Tibial artery (tissue), 4 donors: Measurements from ENCODE around the gene PARN.
"Not testable (repeated sequence)": the region's sequence is repeated elsewhere in the genome, so short reads cannot be mapped to it uniquely, and the experiment has no call there.

Experiments
- DNase-seq, 2 donors: peaks; one replicate each; pipeline ENCODE4 v3.0.0-alpha.2; 2019
- H3K27ac ChIP-seq, 2 donors: fragments of 200-600 bp; sonication (generic) in 1 of 2; 1 replicate in 1 of 2; 2 replicates in 1 of 2; pipeline ENCODE4 v1.5.1; 2018 to 2019; ENCODE audit warnings: mild to moderate bottlenecking in 1 of 2
- H3K27me3 ChIP-seq, 2 donors: fragments of 200-600 bp; sonication (generic) in 1 of 2; one replicate each; pipeline versions ENCODE4 v1.5.1 to v1.6.0; 2016 to 2019
- H3K36me3 ChIP-seq, 3 donors: fragments of 200-600 bp; sonication (generic) in 2 of 3; one replicate each; pipeline ENCODE4 v1.5.1; 2016 to 2019; ENCODE audit warnings: mild to moderate bottlenecking in 2 of 3
- H3K4me1 ChIP-seq, 4 donors: fragments of 200-600 bp; sonication (generic) in 2 of 4; 1 replicate in 3 of 4; 2 replicates in 1 of 4; pipeline ENCODE4 v1.5.1; 2016 to 2019
- H3K4me3 ChIP-seq, 2 donors: fragments of 200-600 bp; sonication (generic) in 1 of 2; 1 replicate in 1 of 2; 2 replicates in 1 of 2; pipeline ENCODE4 v1.5.1; 2018 to 2019; ENCODE audit warnings: mild to moderate bottlenecking in 2 of 2
- H3K9me3 ChIP-seq, 3 donors: fragments of 200-600 bp; sonication (generic) in 1 of 3; one replicate each; pipeline ENCODE4 v1.5.1; 2016 to 2019
- intact Hi-C: fragments of 100-400 bp; cut with DNase I; formaldehyde crosslinking; loops from one replicate; pipeline ENCODE4 v1.15.0; 2023; ENCODE audit warnings: low total_unique reads
- TF ChIP-seq, protein P1 (sequence below), 2 experiments: fragments of 200-600 bp in 1 of 2; fragments of 450-650 bp in 1 of 2; IDR thresholded peaks; one replicate each; pipeline ENCODE4 v1.5.1; 2017 to 2019; ENCODE audit warnings: antibody characterized with exemption in 2 of 2, mild to moderate bottlenecking in 1 of 2, moderate library complexity in 1 of 2

The PARN gene

DNA sequence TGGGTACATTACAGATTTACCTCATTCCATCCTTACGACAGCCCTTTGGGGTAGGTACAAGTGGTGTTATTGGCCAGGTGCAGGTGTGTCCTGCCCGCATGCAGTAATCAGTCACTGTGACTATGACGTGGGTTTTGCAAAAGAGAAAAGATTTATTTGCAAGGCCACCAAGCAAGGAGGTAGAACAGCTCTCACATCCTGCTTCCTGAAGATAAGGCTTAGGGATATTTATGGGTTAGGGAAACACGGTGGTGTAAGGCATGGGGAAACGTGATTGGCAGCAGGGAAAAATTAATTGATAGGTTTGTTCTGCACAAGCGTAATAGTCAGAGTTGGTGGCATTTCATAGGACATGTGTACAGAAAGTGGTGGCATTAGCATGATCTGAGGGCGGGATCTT, 214.8 kb downstream of the PARN start:
- H3K4me3 ChIP-seq: no peak overlapping the region
- no peaks in the 10 kb centered on the region for H3K36me3 ChIP-seq
- H3K9me3 ChIP-seq: no peaks in the 10 kb centered on the region
- intact Hi-C loops: loop anchor here (5.0 to 10.0 kb wide), 2 partner anchors 92 to 100 kb away; no protein-coding TSS in a partner anchor
- H3K4me1 ChIP-seq: peaks cover 0 to 41% (median 25%) of the 10 kb centered on the region in 4 donors
- TF ChIP-seq, protein P1, sequence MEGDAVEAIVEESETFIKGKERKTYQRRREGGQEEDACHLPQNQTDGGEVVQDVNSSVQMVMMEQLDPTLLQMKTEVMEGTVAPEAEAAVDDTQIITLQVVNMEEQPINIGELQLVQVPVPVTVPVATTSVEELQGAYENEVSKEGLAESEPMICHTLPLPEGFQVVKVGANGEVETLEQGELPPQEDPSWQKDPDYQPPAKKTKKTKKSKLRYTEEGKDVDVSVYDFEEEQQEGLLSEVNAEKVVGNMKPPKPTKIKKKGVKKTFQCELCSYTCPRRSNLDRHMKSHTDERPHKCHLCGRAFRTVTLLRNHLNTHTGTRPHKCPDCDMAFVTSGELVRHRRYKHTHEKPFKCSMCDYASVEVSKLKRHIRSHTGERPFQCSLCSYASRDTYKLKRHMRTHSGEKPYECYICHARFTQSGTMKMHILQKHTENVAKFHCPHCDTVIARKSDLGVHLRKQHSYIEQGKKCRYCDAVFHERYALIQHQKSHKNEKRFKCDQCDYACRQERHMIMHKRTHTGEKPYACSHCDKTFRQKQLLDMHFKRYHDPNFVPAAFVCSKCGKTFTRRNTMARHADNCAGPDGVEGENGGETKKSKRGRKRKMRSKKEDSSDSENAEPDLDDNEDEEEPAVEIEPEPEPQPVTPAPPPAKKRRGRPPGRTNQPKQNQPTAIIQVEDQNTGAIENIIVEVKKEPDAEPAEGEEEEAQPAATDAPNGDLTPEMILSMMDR (IDR thresholded peaks at IDR 0.05): no peak
- no peak for DNase-seq
- no peak overlapping the region for H3K27ac ChIP-seq
- H3K27me3 ChIP-seq: no peaks in the 10 kb centered on the region

DNA sequence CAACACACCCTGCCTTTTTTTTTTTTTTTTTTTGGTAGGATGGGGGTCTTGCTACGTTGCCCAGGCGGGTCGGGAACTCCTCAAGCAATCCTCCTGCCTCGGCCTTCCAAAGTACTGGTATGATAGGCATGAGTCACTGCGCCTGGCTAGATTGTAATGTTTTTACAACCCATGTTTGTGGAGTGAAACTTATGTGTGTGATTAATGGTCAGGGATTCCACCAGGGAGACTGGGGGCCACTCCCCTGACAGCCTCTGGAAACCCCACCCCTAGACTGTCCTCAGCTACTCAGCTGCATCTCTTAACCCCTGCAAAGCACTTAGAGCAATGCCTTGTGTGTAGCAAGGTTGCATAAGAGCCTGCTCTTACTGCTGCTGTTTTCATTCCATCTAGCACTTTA, 220.5 kb downstream of the PARN start:
- TF ChIP-seq, protein P1 (IDR thresholded peaks at IDR 0.05): no peak
- intact Hi-C loops: no loop called here
- Histone ChIP-seq H3K27me3 (no peaks in the 10 kb centered on the region), H3K9me3 (no peaks in the 10 kb centered on the region), H3K36me3 (no peaks in the 10 kb centered on the region), H3K27ac (peak overlapping the region in 1 of 2 donors; percentile 54), H3K4me1 (peaks cover 0 to 20% (median 7%) of the 10 kb centered on the region in 4 donors), H3K4me3 (no peak overlapping the region)
- DNase-seq: peak; percentile 84 to 90

DNA sequence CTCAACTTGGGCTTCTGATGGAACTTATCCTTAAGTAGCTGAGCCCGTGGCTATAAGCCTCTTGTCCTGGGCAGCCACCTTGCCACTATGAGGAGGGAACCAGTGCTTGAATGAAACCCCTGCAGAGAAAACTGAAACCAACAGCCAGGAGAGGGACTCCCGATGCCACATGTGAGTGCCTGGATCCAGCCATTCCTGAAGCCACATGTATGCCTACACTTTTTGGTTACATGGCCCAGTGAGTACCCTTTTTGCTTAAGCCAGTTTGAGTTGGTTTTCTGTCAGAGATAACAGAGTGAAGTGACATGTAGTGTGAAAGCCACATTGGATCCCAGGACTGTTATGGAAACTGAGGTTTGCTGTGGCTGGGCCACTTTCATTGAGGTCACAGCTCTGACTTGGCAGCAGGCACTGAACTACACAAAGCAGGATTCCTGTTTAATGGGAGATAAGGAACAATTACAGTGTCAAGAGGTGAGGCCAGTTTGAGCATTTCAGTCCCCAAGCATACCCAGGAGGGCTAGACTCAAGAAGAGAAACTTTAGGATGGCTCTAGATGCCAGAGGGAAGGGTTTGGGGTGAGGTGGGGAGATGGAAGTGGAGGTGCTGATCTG, 222.2 kb downstream of the PARN start:
- no peak overlapping the region for H3K4me3 ChIP-seq
- H3K9me3 ChIP-seq: no peaks in the 10 kb centered on the region
- no peaks in the 10 kb centered on the region for H3K36me3 ChIP-seq
- no peaks in the 10 kb centered on the region for H3K27me3 ChIP-seq
- TF ChIP-seq, protein P1 (IDR thresholded peaks at IDR 0.05): no peak
- intact Hi-C loops: no loop called here
- DNase-seq: no peak
- H3K4me1 ChIP-seq: peaks cover 0 to 20% (median 7%) of the 10 kb centered on the region in 4 donors
- H3K27ac ChIP-seq: peak overlapping the region in 1 of 2 donors; percentile 54

DNA sequence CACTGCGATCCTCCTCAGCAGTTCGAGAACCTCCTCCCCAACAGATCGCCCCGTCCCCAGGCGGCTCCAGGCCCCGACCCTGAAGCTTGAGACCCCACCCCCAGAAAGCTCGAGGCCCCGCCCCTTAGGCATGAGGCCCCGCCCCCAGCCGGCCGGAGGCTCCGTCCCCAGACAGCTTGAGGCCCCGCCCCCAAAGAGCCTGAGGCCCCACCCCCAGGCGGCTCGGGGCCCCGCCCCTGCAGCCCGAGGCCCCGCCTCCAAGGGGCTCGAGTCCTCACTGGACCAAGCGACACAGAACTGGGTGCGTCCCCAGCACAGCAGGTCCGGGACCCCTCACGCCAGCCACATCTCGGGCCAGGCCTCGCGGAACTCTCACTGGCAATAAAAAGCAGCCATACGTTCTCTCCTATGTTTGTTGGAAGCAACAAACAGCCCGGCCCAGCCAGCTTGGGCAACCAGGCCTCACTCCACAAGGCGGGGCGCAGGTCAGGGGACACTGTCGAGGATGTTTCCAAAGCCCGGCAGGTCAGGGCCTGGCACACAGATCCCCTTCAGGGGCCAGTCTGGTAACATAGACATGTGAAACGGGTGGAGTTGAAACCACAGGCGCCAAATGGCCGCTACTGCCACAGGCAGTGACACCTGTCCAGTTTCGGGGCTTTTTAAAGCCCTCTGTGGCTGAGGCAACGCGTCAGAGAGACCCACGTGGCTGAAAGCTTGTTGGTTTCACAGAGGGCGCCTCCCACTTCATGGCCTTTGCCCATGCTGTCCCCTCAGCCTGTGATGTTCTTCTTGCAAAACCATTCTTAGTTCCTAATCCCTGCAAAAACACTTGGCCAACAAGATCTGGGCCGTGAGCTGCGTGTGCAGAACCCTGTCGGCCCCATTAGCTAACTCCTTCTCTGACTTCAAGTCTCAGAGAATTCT, 224.2 kb downstream of the PARN start:
- DNase-seq: peak; percentile 62 to 73
- intact Hi-C loops: no loop called here
- Histone ChIP-seq H3K4me3 (no peak overlapping the region), H3K27ac (no peak overlapping the region), H3K27me3 (no peaks in the 10 kb centered on the region), H3K4me1 (peaks cover 0 to 34% (median 14%) of the 10 kb centered on the region in 4 donors), H3K36me3 (no peaks in the 10 kb centered on the region), H3K9me3 (no peaks in the 10 kb centered on the region)
- TF ChIP-seq, protein P1 (IDR thresholded peaks at IDR 0.05): no peak

DNA sequence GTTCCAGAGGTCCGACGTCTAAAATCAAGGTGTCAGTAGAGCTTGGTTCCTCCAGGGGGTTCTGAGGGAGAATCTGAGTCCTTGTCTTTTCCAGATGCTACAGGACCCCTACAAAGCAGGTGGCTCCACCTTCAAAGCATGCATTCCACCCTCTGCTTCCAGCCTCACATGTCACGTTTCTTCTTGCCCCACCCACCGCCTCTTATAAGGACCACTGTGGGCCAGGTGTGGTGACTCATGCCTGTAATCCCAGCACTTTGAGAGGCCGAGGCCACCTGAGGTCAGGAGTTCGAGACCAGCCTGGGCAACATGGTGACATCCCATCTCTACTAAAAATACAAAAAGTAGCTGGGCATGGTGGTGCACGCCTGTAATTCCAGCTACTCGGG, 227.1 kb downstream of the PARN start:
- intact Hi-C loops, H3K36me3 ChIP-seq, H3K27me3 ChIP-seq: not testable (repeated sequence)

DNA sequence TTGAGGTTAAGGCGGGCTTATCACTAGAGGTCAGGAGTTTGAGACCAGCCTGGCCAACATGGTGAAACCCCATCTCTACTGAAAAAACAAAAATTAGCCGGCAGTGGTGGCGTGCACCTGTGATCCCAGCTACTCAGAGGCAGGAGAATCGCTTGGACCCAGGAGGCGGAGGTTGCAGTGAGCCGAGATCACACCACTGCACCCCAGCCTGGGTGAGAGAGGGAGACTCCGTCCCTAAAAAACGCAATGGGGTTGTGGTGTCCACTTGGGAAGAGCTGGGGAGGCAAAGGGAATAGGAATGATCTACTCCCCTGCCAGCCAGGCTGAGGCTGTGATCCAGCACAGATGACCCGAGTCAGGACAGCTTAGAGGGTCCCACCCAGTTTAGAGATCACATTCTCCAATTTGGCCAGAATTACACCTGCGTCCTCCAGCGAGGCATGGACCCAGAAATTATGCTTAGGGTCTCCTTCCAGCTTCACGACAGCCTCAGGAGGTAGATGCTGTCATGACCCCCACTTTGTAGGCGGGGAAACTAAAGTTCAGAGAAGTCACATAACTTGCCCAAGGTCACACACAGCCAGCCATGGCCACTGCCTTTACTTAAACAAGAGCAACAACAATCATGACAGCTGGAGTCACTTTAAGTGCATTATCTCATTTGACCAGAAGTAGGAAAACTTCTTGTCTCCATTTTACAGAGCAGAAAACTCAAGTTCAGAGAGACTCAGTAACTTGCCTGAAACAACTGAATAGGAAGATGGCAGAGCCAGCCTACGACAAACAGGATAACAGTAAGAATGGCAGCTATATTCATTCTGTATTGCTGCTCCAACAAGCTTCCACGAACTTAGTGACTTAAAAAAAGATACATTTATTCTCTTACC, 227.7 kb downstream of the PARN start:
- H3K4me3 ChIP-seq, DNase-seq, H3K36me3 ChIP-seq, intact Hi-C loops, H3K9me3 ChIP-seq, H3K27me3 ChIP-seq: not testable (repeated sequence)
- H3K27ac ChIP-seq: peak overlapping the region; percentile 24 to 61
- H3K4me1 ChIP-seq: peaks cover 0 to 35% (median 21%) of the 10 kb centered on the region in 4 donors

More for the DNA sequence above, 227.1 kb downstream of the PARN start:
- not testable (repeated sequence) for H3K27ac ChIP-seq, H3K4me3 ChIP-seq, H3K9me3 ChIP-seq, DNase-seq
- H3K4me1 ChIP-seq: peaks cover 0 to 35% (median 21%) of the 10 kb centered on the region in 4 donors

DNA sequence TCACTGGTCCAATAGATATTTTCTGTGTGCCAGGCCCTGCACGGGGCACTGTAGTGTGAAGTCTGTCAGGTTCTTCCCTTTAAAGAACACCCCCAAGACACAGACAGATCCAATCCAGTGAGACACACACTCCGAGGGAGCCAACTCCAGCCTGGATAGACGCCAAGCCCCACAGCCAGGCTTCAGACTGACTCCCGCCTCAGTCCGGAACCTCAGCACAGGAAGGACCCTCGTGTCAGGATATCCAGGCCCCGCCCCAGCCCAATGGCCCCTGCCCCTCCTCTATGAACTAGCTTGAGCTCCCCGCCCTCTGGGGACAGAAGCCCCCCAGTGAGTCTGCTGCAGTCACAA, 228.4 kb downstream of the PARN start:
- H3K9me3 ChIP-seq, H3K27me3 ChIP-seq, intact Hi-C loops, H3K36me3 ChIP-seq, H3K4me3 ChIP-seq: not testable (repeated sequence)
- peak; percentile 51 to 77 for DNase-seq
- peak overlapping the region; percentile 57 to 61 for H3K27ac ChIP-seq
- peaks cover 0 to 35% (median 21%) of the 10 kb centered on the region in 4 donors for H3K4me1 ChIP-seq

DNA sequence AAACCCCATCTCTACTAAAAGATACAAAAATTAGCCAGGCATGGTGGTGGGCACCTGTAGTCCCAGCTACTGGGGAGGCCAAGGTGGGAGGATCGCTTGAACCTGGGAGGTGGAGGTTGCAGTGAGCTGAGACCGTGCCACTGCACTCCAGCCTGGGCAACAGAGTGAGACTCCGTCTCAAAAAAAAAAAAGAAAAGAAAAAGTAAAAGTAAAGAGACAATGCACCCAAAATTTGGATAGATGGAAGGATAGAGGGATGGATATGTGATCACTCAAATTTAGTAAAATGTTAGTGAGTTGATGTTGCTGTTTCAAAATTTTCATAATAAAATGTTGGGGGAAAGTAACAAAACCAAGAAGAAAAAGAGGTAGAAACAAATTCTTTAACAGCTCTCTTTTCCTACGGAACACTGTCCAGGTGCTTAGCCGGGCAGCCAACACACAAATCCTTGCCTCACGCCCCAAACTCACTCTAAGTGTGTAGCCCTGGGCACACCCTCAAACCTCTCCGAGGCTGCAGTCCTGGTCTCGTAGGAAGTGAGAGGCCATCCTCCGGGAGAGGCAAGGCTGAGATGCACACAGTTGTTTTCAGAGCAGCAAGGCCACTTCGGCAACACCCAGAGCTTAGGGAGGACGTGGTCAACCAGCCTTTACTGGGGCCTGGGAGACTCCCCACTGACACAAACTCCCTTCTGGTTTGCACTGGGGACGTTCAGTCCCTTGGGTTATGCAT, 228.9 kb downstream of the PARN start:
- H3K27me3 ChIP-seq, DNase-seq, H3K36me3 ChIP-seq, H3K4me3 ChIP-seq, intact Hi-C loops, H3K9me3 ChIP-seq: not testable (repeated sequence)
- peak overlapping the region; percentile 61 for H3K27ac ChIP-seq
- peaks cover 0 to 35% (median 21%) of the 10 kb centered on the region in 4 donors for H3K4me1 ChIP-seq
